Neural crest cell (in vitro differentiated cells): ENCODE measurements around the gene RGMA. TPM values are rescaled to one million over a fixed set of nuclear protein-coding genes. Genes with fewer than 3 reads are reported as not detected.

Source experiments
- DNase-seq: peaks from one replicate; pipeline ENCODE4 v3.0.0; 2021; ENCODE audit warnings: low read depth, mixed read lengths, low spot score
- H3K27ac Mint-ChIP-seq: one replicate; pipeline ENCODE4 v1.8.0; 2021; ENCODE audit warnings: mild to moderate bottlenecking, mixed read lengths; ENCODE audit not compliant: unreplicated experiment
- H3K27me3 Mint-ChIP-seq: 2 replicates; pipeline ENCODE4 v1.8.0; 2021; ENCODE audit warnings: low read depth, mild to moderate bottlenecking, mixed read lengths
- H3K36me3 Mint-ChIP-seq: 2 replicates; pipeline ENCODE4 v1.8.0; 2021; ENCODE audit warnings: low read depth, mild to moderate bottlenecking, mixed read lengths
- H3K4me1 Mint-ChIP-seq: 2 replicates; pipeline ENCODE4 v1.8.0; 2021; ENCODE audit warnings: mixed read lengths
- H3K4me3 Mint-ChIP-seq: one replicate; pipeline ENCODE4 v1.8.0; 2021; ENCODE audit warnings: mild to moderate bottlenecking, mixed read lengths
- H3K9me3 Mint-ChIP-seq: 2 replicates; pipeline ENCODE4 v1.8.0; 2021; ENCODE audit warnings: mixed read lengths
- total RNA-seq: library from RNA; stranded (reverse); gene quantifications from 2 replicates; pipeline ENCODE4 v1.2.1, GENCODE V29; 2021
- TF ChIP-seq, protein P1 (sequence below): fragments of 200-600 bp; sonication (generic); conservative IDR thresholded peaks from 2 replicates; pipeline ENCODE4 v1.5.0; 2021; ENCODE audit warnings: antibody characterized with exemption, mild to moderate bottlenecking

Gene RGMA
- total RNA-seq, 1 donor from 2014 or later: 205 TPM

DNA sequence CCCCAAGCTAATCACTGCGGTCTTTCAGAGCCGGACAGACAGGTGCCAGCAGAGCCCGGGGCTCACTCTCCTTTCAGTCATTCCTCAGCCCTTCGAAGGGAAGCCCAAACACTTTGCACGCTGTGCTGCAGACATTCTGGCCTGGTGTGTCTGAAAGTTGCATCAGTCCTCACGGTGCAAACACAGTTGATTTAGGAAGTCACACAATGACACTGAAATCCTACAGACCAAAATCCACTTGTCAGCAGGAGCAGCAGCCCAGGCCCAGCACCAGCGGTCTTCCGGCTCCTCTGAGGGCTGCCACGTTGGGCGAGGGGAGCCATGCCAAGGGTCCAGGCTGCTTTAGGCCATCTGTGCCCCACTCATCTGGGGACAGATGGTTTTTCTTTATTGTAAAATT lies 61.6 kb downstream of the RGMA start:
- Mint-ChIP-seq H3K9me3 (peaks cover 2% of the 10 kb centered on the region), H3K27me3 (peaks cover 14% of the 10 kb centered on the region), H3K36me3 (peaks cover 39% of the 10 kb centered on the region), H3K27ac (no peak overlapping the region), H3K4me1 (peaks cover 29% of the 10 kb centered on the region), H3K4me3 (no peak overlapping the region)
- DNase-seq: no peak
- TF ChIP-seq, protein P1, sequence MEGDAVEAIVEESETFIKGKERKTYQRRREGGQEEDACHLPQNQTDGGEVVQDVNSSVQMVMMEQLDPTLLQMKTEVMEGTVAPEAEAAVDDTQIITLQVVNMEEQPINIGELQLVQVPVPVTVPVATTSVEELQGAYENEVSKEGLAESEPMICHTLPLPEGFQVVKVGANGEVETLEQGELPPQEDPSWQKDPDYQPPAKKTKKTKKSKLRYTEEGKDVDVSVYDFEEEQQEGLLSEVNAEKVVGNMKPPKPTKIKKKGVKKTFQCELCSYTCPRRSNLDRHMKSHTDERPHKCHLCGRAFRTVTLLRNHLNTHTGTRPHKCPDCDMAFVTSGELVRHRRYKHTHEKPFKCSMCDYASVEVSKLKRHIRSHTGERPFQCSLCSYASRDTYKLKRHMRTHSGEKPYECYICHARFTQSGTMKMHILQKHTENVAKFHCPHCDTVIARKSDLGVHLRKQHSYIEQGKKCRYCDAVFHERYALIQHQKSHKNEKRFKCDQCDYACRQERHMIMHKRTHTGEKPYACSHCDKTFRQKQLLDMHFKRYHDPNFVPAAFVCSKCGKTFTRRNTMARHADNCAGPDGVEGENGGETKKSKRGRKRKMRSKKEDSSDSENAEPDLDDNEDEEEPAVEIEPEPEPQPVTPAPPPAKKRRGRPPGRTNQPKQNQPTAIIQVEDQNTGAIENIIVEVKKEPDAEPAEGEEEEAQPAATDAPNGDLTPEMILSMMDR: no peak

DNA sequence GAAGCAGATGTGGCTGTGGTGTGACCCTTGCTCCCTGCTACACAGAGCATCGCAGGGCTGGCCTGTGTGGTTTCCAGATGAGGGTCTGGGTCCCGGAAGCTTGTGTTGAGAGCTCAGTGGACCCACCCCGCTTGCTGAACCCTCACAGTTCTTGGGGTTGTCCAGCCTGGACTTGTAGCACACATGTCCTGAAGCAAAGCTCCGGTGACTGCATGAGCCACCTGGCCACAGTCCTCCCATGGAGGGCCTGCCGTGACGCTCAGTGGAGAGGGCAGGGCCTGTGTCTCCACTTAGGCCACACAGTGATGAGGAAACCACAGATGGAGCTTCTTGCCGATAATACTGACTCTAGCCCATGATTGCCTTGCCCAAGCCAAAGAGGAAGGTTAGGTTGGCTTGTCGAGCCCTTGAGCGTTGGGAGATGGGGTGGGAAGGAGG lies 62.6 kb downstream of the RGMA start:
- Mint-ChIP-seq H3K4me1 (peaks cover 25% of the 10 kb centered on the region), H3K27me3 (peaks cover 10% of the 10 kb centered on the region), H3K9me3 (no peaks in the 10 kb centered on the region), H3K4me3 (peak overlapping the region; percentile 50), H3K36me3 (peaks cover 41% of the 10 kb centered on the region), H3K27ac (peak overlapping the region; percentile 46)
- TF ChIP-seq, protein P1: no peak
- no peak for DNase-seq

DNA sequence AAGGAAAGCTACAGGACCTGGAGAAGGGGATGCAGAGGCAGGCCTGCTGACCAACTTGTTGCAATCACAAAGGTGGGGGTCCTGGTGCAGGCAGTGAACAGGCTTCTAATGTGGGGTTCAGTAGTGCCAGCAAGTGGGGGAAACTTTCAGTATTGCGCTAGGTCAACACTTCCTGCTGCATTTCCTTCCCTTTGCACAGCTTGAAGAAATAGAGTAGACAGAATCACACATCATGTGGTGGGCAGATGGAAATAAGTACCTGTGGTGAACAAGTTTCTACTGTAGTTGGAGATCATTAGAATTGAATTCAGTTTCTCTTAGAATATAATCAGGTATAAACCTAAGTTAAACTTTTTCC lies 63.4 kb downstream of the RGMA start:
- H3K36me3 Mint-ChIP-seq: peaks cover 45% of the 10 kb centered on the region
- H3K27ac Mint-ChIP-seq: no peak overlapping the region
- H3K27me3 Mint-ChIP-seq: peaks cover 8% of the 10 kb centered on the region
- DNase-seq: no peak
- peaks cover 18% of the 10 kb centered on the region for H3K4me1 Mint-ChIP-seq
- TF ChIP-seq, protein P1: no peak
- H3K9me3 Mint-ChIP-seq: no peaks in the 10 kb centered on the region
- no peak overlapping the region for H3K4me3 Mint-ChIP-seq

DNA sequence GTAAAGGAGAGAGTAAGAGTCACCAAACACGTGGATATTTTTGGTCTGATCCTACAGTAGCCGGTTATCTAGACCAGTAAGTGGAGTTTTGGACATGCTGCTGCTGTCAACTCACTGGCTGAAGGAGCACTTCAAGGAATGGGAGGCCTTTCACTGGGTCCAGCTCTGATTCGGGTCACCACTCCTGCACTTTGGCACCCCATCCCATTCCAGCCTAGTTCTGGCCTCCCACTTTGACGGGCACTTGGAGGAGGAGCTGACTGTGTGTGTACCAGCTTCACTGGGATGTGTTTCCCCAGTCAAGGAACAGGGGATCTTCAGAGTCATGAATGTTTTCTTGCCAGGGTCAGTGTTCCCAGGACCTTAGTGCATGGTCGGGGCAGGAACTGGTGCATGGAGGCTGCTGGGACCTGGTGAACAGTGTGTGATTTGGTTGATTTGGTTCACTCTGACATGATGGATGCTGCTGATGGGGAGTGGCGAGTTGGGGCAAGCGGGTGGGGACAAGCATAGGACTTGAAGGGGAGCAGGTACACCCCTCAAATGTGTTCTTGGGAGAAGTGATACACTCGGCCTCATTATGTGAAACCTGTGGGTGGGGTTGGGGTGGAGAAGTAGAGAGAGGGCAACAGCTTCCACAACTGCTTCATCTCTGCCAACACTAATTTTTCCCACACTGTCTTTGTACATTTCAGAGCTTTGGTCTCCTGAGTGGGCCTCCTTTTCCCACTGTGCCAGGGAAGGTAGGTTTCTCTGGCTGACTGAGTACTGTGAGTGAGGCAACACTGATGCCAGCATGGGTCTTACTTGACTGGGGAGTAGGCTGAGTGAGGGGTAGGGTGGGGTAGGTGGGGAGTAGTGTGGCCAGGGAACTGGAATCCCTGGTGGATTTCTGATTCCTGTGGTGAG lies 64.0 kb downstream of the RGMA start:
- peaks cover 46% of the 10 kb centered on the region for H3K36me3 Mint-ChIP-seq
- DNase-seq: no peak
- H3K4me1 Mint-ChIP-seq: peaks cover 12% of the 10 kb centered on the region
- H3K27ac Mint-ChIP-seq: peak overlapping the region; percentile 31
- TF ChIP-seq, protein P1: no peak
- no peaks in the 10 kb centered on the region for H3K9me3 Mint-ChIP-seq
- peaks cover 2% of the 10 kb centered on the region for H3K27me3 Mint-ChIP-seq
- peak overlapping the region; percentile 20 for H3K4me3 Mint-ChIP-seq

DNA sequence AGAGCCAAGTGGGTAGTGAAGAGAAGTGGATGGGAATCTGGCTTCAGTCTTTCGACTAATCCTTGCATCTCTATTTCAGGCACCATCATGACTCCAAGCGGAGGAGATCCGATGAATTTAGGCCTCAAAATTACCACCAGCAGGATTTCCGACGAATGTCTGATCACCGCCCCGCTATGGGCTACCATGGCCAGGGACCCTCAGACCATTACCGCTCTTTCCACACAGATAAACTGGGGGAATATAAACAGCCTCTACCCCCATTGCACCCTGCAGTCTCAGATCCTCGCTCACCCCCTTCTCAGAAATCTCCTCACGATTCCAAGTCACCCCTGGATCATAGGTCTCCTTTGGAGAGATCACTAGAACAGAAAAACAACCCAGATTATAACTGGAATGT lies 64.7 kb downstream of the RGMA start:
- no peak for DNase-seq
- Mint-ChIP-seq H3K27ac (no peak overlapping the region), H3K36me3 (peaks cover 50% of the 10 kb centered on the region), H3K9me3 (no peaks in the 10 kb centered on the region), H3K27me3 (no peaks in the 10 kb centered on the region), H3K4me3 (no peak overlapping the region), H3K4me1 (peaks cover 5% of the 10 kb centered on the region)
- TF ChIP-seq, protein P1: no peak
